ENCODE data around the gene KCNN1.
"Not testable (repeated sequence)": the region's sequence is repeated elsewhere in the genome, so short reads cannot be mapped to it uniquely, and the experiment has no call there.

KCNN1 gene

DNA sequence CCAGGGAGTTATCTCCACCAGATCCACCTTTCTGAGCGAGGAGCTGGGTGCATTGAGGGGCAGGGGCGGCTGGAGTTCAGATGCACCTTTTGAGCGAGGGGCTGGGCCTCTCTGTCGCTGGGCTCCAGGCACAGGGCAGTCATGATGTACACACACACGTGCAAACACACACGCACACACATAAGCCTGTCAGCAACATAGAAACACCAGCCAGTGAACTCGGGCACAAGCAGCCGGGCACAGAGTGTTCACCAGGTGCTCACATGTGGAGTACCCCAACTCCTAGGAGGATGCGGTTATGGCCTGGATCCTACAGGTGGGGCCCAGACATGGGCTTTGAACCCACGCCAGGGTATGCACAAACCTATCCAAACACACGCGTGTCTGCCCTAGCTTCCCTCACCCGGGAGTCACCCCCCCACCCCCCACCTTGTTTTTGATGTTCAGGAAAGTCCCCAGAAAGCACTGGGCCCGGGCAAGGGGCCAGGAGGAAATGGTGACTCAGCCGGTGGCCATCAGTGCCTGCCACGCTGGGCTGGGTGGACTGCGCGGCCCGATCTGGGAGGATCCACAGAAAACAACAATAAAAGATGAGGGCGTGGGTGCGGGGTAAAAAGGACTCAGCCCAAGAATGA lies 54.3 kb downstream of the KCNN1 start:
- Histone ChIP-seq H3K9me3 (ENCODE audit: control insufficient read depth, low read length) (no peaks in the 10 kb centered on the region), H3K4me3 (ENCODE audit: low read length) (peak overlapping the region; percentile 61), H3K36me3 (ENCODE audit: control insufficient read depth, insufficient read depth, low read length, severe bottlenecking) (no peaks in the 10 kb centered on the region), H3K27me3 (replicated peaks; ENCODE audit: control insufficient read depth, insufficient read depth, low read length) (no peaks in the 10 kb centered on the region), H3K4me1 (ENCODE audit: control insufficient read depth, insufficient read depth, low read length) (peaks cover 48% of the 10 kb centered on the region), H3K9ac (ENCODE audit: low read length) (peak overlapping the region; percentile 76)
- peak; percentile 60 for DNase-seq (ENCODE audit: low read depth)

DNA sequence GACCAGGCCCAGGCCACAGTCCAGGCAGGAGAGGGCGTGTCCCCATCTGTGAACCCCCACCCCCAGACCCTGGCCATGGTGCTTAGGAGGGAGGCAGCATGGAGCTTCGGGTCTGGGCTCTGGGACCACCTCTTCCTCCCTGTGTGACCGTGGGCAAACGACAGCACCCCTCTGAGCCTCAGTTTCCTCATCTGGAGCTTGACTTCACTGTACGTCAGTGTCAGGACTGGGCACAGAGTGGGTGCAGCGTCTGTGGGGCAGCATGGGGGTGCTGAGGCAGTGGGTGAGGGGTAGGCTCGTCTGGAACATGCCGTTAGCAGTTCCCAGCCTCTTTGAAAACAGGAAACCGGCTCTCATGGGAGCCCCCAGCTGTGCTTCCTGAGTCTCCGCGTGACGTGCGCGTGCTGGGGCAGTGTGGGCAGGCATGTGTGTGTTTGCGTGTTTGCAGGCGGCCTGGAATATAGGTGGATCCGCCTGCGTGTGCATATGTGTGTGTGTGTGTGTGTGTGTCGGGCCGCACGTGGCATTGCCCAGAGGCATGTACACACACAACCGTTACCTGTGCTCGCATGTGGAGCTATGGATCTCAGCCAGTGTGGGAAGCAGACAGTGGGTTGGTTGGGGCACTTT lies 56.8 kb downstream of the KCNN1 start:
- H3K36me3 ChIP-seq (ENCODE audit: control insufficient read depth, insufficient read depth, low read length, severe bottlenecking): no peaks in the 10 kb centered on the region
- peak overlapping the region; percentile 36 for H3K9ac ChIP-seq (ENCODE audit: low read length)
- H3K4me3 ChIP-seq (ENCODE audit: low read length): no peak overlapping the region
- H3K4me1 ChIP-seq (ENCODE audit: control insufficient read depth, insufficient read depth, low read length): peaks cover 38% of the 10 kb centered on the region
- no peaks in the 10 kb centered on the region for H3K9me3 ChIP-seq (ENCODE audit: control insufficient read depth, low read length)
- no peaks in the 10 kb centered on the region for H3K27me3 ChIP-seq (replicated peaks; ENCODE audit: control insufficient read depth, insufficient read depth, low read length)
- DNase-seq (ENCODE audit: low read depth): no peak

DNA sequence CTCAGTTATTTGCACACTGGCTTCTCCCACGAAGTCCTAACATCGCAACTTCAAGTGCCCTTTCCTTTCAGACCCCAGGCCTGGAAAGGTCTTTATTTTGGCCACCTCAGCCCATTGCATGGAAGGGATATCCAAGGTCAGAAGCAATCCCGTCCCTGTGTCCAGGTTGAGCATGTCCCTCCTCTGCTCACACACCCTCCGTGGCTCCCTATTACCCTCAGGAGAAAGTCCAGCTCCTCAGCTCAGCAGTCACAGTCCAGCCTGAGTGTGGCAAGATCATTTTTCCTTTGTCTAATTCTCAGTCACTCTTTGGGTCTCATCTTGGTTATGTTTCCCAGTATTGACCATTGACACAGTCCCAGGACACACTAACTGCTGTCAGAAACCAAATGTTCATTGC lies 60.2 kb downstream of the KCNN1 start:
- H3K4me3 ChIP-seq (ENCODE audit: low read length): no peak overlapping the region
- H3K27me3 ChIP-seq (replicated peaks; ENCODE audit: control insufficient read depth, insufficient read depth, low read length): no peaks in the 10 kb centered on the region
- no peaks in the 10 kb centered on the region for H3K9me3 ChIP-seq (ENCODE audit: control insufficient read depth, low read length)
- no peak for DNase-seq (ENCODE audit: low read depth)
- peaks cover 18% of the 10 kb centered on the region for H3K4me1 ChIP-seq (ENCODE audit: control insufficient read depth, insufficient read depth, low read length)
- no peak overlapping the region for H3K9ac ChIP-seq (ENCODE audit: low read length)
- H3K36me3 ChIP-seq (ENCODE audit: control insufficient read depth, insufficient read depth, low read length, severe bottlenecking): no peaks in the 10 kb centered on the region

DNA sequence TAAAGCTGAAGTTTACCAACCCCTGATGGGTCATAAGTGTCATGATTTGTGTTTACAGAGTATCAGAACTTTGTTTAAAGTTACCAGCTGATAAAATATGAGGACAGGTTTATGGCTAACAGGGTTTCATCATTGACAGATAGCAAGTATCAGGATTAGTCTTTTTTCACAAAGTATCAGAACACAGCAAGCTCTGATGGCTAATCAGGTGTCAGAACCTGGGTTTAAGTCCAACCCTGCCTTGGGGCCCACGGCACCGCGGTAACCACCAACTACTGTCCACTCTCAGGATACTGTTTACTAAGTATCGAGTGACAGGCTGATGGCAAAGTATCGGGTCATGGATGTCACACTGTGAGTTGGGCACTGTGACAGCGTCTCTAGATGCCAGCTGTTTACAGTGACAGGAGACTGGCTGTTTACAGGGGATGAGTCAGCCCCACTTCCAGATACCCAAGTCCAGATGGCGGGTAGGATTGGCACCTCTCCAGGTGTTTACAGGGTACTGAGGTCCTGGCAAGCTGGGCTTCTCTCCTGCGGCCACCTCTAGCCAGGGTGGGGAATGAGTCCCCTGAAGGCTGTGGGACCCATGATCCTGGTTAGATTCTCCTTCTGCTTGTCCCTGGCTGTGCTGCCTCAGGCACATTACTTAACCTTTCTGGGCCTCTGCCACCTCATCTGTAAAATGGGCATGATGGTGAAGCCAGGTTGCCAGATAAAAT lies 62.9 kb downstream of the KCNN1 start:
- no peaks in the 10 kb centered on the region for H3K9me3 ChIP-seq (ENCODE audit: control insufficient read depth, low read length)
- no peak overlapping the region for H3K9ac ChIP-seq (ENCODE audit: low read length)
- no peak overlapping the region for H3K4me3 ChIP-seq (ENCODE audit: low read length)
- DNase-seq (ENCODE audit: low read depth): no peak
- H3K36me3 ChIP-seq (ENCODE audit: control insufficient read depth, insufficient read depth, low read length, severe bottlenecking): no peaks in the 10 kb centered on the region
- no peaks in the 10 kb centered on the region for H3K27me3 ChIP-seq (replicated peaks; ENCODE audit: control insufficient read depth, insufficient read depth, low read length)
- H3K4me1 ChIP-seq (ENCODE audit: control insufficient read depth, insufficient read depth, low read length): peaks cover 3% of the 10 kb centered on the region

DNA sequence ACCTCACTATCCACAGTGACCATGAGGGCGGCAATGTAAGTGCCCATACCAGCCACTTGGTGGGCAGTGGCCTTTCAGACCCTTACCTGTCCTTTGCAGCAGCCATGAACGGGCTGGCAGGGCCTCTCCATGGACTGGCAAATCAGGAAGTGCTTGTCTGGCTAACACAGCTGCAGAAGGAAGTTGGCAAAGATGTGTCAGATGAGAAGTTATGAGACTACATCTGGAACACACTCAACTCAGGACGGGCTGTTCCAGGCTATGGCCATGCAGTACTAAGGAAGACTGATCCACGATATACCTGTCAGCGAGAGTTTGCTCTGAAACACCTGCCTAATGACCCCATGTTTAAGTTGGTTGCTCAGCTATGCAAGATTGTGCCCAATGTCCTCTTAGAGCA lies 64.5 kb downstream of the KCNN1 start:
- H3K4me1 ChIP-seq (ENCODE audit: control insufficient read depth, insufficient read depth, low read length); H3K4me3 ChIP-seq (ENCODE audit: low read length); H3K9ac ChIP-seq (ENCODE audit: low read length); H3K36me3 ChIP-seq (ENCODE audit: control insufficient read depth, insufficient read depth, low read length, severe bottlenecking); H3K9me3 ChIP-seq (ENCODE audit: control insufficient read depth, low read length); H3K27me3 ChIP-seq (replicated peaks; ENCODE audit: control insufficient read depth, insufficient read depth, low read length); DNase-seq (ENCODE audit: low read depth): not testable (repeated sequence)

DNA sequence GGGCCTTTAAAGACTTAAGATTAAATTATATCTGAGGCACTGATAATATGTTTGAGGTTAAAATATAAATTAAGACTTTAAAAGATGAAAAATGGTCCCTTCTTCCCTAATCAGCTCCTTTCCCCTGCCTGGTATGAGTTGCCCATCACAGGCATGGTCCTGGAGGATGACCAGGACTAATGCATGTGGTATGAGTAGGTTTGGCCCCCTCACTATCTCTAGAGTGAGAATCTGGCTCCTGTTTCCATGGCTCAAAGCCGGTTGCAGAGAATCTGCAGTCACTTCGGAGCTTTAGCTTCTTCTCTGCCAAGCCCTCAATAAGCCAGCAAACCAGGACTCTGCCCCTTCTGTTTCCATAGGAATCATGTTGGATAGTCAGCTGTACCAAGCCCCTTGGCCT lies 65.2 kb downstream of the KCNN1 start:
- not testable (repeated sequence) for DNase-seq (ENCODE audit: low read depth); H3K27me3 ChIP-seq (replicated peaks; ENCODE audit: control insufficient read depth, insufficient read depth, low read length); H3K9me3 ChIP-seq (ENCODE audit: control insufficient read depth, low read length); H3K4me1 ChIP-seq (ENCODE audit: control insufficient read depth, insufficient read depth, low read length); H3K9ac ChIP-seq (ENCODE audit: low read length); H3K36me3 ChIP-seq (ENCODE audit: control insufficient read depth, insufficient read depth, low read length, severe bottlenecking); H3K4me3 ChIP-seq (ENCODE audit: low read length)

DNA sequence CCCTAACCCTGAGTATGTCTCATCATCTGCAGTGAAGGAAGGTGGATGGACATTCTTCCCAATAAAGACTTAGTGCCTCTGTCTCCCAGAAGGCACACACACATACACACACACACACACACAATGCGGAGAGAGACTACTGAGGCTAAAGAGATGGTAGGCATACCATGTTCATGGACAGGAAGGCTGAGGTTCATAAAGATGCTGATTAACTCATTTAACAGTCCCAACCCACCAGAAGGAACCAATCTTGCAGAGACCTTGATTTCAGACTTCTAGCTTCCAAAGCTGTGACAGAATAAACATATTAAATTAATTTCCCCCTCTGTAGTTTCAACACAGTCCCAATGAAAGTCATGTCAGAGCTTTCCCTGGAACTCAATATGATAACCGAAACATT lies 74.1 kb downstream of the KCNN1 start:
- no peaks in the 10 kb centered on the region for H3K36me3 ChIP-seq (ENCODE audit: control insufficient read depth, insufficient read depth, low read length, severe bottlenecking)
- H3K4me1 ChIP-seq (ENCODE audit: control insufficient read depth, insufficient read depth, low read length): peaks cover 13% of the 10 kb centered on the region
- no peak for DNase-seq (ENCODE audit: low read depth)
- peaks cover 8% of the 10 kb centered on the region for H3K9me3 ChIP-seq (ENCODE audit: control insufficient read depth, low read length)
- H3K27me3 ChIP-seq (replicated peaks; ENCODE audit: control insufficient read depth, insufficient read depth, low read length): peaks cover 10% of the 10 kb centered on the region
- H3K4me3 ChIP-seq (ENCODE audit: low read length): no peak overlapping the region
- H3K9ac ChIP-seq (ENCODE audit: low read length): no peak overlapping the region

DNA sequence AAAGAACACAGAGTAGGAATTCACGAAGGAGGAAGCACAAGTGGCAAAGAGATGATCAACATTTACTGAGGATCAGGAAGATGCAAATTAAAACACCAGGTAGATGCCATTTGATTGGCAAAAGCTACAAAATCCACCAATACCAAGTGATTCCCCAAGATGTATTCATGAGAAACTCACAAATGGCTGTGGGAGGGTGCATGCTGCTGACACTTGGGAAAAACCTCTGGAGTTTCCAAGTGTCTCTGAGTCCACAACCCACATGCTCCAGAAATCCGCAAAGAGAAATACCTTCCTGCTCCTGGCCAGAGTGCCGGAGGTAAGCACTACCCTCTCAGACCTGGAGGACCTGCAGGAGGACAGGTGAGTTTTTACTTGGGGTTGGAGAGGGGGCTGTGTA lies 76.8 kb downstream of the KCNN1 start:
- Histone ChIP-seq H3K4me3 (ENCODE audit: low read length) (no peak overlapping the region), H3K27me3 (replicated peaks; ENCODE audit: control insufficient read depth, insufficient read depth, low read length) (peaks cover 7% of the 10 kb centered on the region), H3K9me3 (ENCODE audit: control insufficient read depth, low read length) (peaks cover 8% of the 10 kb centered on the region), H3K9ac (ENCODE audit: low read length) (no peak overlapping the region), H3K4me1 (ENCODE audit: control insufficient read depth, insufficient read depth, low read length) (peaks cover 19% of the 10 kb centered on the region), H3K36me3 (ENCODE audit: control insufficient read depth, insufficient read depth, low read length, severe bottlenecking) (no peaks in the 10 kb centered on the region)
- DNase-seq (ENCODE audit: low read depth): no peak

DNA sequence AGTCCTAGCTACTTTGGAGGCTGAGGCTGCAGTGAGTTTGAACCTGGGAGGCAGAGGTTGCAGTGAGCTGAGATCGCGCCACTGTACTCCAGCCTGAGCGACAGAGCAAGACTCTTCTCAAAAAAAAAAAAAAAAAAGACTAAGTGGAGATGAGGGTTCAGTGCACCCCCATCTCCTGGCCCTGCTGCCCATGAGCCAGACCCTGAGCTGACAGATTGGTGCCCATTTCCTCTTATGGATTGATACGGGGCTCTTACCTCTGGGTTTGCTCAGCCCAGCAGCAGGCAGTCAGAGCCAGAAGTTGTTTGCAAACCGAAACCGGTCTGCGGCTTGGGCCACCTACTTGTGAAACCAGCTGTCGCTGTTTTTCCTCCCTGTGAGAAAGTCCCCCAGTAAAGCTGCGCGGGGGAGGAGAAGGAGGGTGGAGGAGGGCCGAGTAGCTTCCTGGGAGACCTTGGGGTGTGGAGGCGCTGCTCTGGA lies 78.0 kb downstream of the KCNN1 start:
- Histone ChIP-seq H3K36me3 (ENCODE audit: control insufficient read depth, insufficient read depth, low read length, severe bottlenecking) (no peaks in the 10 kb centered on the region), H3K4me3 (ENCODE audit: low read length) (peak overlapping the region; percentile 78), H3K27me3 (replicated peaks; ENCODE audit: control insufficient read depth, insufficient read depth, low read length) (peaks cover 4% of the 10 kb centered on the region), H3K4me1 (ENCODE audit: control insufficient read depth, insufficient read depth, low read length) (peaks cover 22% of the 10 kb centered on the region), H3K9me3 (ENCODE audit: control insufficient read depth, low read length) (peaks cover 8% of the 10 kb centered on the region), H3K9ac (ENCODE audit: low read length) (peak overlapping the region; percentile 77)
- DNase-seq (ENCODE audit: low read depth): peak; percentile 38

DNA sequence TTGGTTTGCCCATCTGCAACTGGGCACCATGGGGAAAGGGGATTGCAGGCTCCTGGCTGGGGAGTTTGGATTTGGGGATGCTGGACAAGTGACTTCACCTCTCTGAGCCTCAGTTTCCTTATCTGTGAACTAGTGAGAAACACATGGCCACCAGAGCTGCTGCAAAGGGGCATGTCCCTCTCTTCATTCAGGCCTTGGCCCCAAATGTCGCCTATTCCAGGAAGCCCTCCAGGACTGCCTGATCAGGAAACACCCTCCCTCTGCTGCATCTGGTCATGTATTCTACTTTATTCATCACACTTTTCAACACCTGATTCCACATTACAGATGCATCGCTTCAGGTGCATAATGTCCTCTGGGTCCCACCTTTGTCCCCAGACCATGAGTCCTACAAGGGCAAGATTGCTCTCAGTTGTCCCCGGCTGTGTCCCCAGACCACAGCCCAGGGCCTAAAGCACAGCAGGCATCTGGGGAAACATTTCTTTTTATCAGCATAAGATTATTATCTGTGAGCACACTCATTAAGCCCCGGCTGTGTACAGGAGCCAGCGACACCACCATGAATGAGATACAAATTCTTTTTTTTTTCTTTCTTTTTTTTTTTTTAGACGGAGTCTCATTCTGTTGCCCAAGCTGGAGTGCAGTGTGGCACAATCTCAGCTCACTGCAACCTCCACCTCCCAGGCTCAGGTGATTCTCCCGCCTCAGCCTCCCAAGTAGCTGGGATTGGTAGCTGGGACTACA lies 78.6 kb downstream of the KCNN1 start:
- no peaks in the 10 kb centered on the region for H3K36me3 ChIP-seq (ENCODE audit: control insufficient read depth, insufficient read depth, low read length, severe bottlenecking)
- H3K4me1 ChIP-seq (ENCODE audit: control insufficient read depth, insufficient read depth, low read length): peaks cover 22% of the 10 kb centered on the region
- peaks cover 4% of the 10 kb centered on the region for H3K27me3 ChIP-seq (replicated peaks; ENCODE audit: control insufficient read depth, insufficient read depth, low read length)
- peaks cover 8% of the 10 kb centered on the region for H3K9me3 ChIP-seq (ENCODE audit: control insufficient read depth, low read length)
- DNase-seq (ENCODE audit: low read depth): no peak
- peak overlapping the region; percentile 78 for H3K4me3 ChIP-seq (ENCODE audit: low read length)
- peak overlapping the region; percentile 77 for H3K9ac ChIP-seq (ENCODE audit: low read length)

Data from adipocyte (in vitro differentiated cells).